H9 (cell line): ENCODE results near the gene GPATCH1. TPM values are rescaled to one million over a fixed set of nuclear protein-coding genes. Genes with fewer than 3 reads are reported as not detected.

Source experiments
- DNase-seq: peaks from one replicate; pipeline ENCODE4 v3.0.0-alpha.2; 2017
- H2AFZ ChIP-seq: one replicate; pipeline ENCODE4 v1.6.1; 2013; ENCODE audit warnings: mild to moderate bottlenecking, low read length, control low read depth, moderate library complexity
- H2AK5ac ChIP-seq: 2 replicates; pipeline ENCODE4 v1.6.1; 2013; ENCODE audit warnings: low read length, control low read depth, mixed read lengths; ENCODE audit not compliant: insufficient read length
- H2BK120ac ChIP-seq: one replicate; pipeline ENCODE4 v1.6.1; 2013; ENCODE audit warnings: low read depth, mild to moderate bottlenecking, low read length, control low read depth, inconsistent platforms; ENCODE audit not compliant: poor library complexity, severe bottlenecking
- H2BK12ac ChIP-seq: 2 replicates; pipeline ENCODE4 v1.6.1; 2013; ENCODE audit warnings: low read length, control low read depth, mixed read lengths, low read depth; ENCODE audit not compliant: insufficient read length
- H2BK15ac ChIP-seq: 2 replicates; pipeline ENCODE4 v1.6.1; 2013; ENCODE audit warnings: low read depth, low read length, control low read depth
- H2BK20ac ChIP-seq: one replicate; pipeline ENCODE4 v1.6.1; 2013; ENCODE audit warnings: low read depth, mild to moderate bottlenecking, low read length, control low read depth, inconsistent platforms; ENCODE audit not compliant: poor library complexity, severe bottlenecking
- H2BK5ac ChIP-seq: 2 replicates; pipeline ENCODE4 v1.6.1; 2013; ENCODE audit warnings: low read length, control low read depth, mixed read lengths; ENCODE audit not compliant: insufficient read length
- H3K14ac ChIP-seq: 2 replicates; pipeline ENCODE4 v1.6.1; 2013; ENCODE audit warnings: low read length, control low read depth; ENCODE audit not compliant: insufficient read depth
- H3K18ac ChIP-seq: 2 replicates; pipeline ENCODE4 v1.6.1; 2013; ENCODE audit warnings: low read depth, mild to moderate bottlenecking, mixed read lengths, low read length, control low read depth; ENCODE audit not compliant: insufficient read length
- H3K23ac ChIP-seq: 2 replicates; pipeline ENCODE4 v1.6.1; 2013; ENCODE audit warnings: low read length, control low read depth, mixed read lengths, low read depth; ENCODE audit not compliant: insufficient read length
- H3K23me2 ChIP-seq: 2 replicates; pipeline ENCODE4 v1.6.1; 2013; ENCODE audit warnings: low read depth, mild to moderate bottlenecking, mixed read lengths, low read length, control low read depth; ENCODE audit not compliant: insufficient read length, poor library complexity, severe bottlenecking
- H3K27ac ChIP-seq: 2 replicates; pipeline ENCODE4 v1.5.1; 2013; ENCODE audit warnings: low read length, control low read depth, mixed read lengths, low read depth; ENCODE audit not compliant: insufficient read length
- H3K27me3 ChIP-seq: 2 replicates; pipeline ENCODE4 v1.6.1; 2013; ENCODE audit warnings: low read length, control low read depth, inconsistent platforms; ENCODE audit not compliant: insufficient read depth
- H3K4ac ChIP-seq: 2 replicates; pipeline ENCODE4 v1.6.1; 2013; ENCODE audit warnings: low read depth, mild to moderate bottlenecking, control low read depth, inconsistent platforms, low read length, moderate library complexity
- H3K4me1 ChIP-seq: 2 replicates; pipeline ENCODE4 v1.6.1; 2013; ENCODE audit warnings: low read length, control low read depth, inconsistent platforms; ENCODE audit not compliant: insufficient read depth
- H3K4me2 ChIP-seq: 2 replicates; pipeline ENCODE4 v1.6.1; 2013; ENCODE audit warnings: low read length, control low read depth, mixed read lengths; ENCODE audit not compliant: insufficient read length, insufficient read depth
- H3K56ac ChIP-seq: 2 replicates; pipeline ENCODE4 v1.6.1; 2013; ENCODE audit warnings: low read depth, mild to moderate bottlenecking, mixed read lengths, low read length, control low read depth; ENCODE audit not compliant: insufficient read length
- H3K79me1 ChIP-seq: 2 replicates; pipeline ENCODE4 v1.6.1; 2013; ENCODE audit warnings: low read depth, mild to moderate bottlenecking, moderate library complexity, low read length, control low read depth, inconsistent platforms; ENCODE audit not compliant: insufficient read depth, poor library complexity, severe bottlenecking
- H3K79me2 ChIP-seq: 2 replicates; pipeline ENCODE4 v1.6.1; 2013; ENCODE audit warnings: low read length, control low read depth, inconsistent platforms; ENCODE audit not compliant: insufficient read depth
- H3K9ac ChIP-seq: 2 replicates; pipeline ENCODE4 v1.6.1; 2013; ENCODE audit warnings: low read length, control low read depth, mixed read lengths; ENCODE audit not compliant: insufficient read length; ENCODE audit errors: extremely low read depth
- H3K9me3 ChIP-seq: one replicate; pipeline ENCODE4 v1.6.1; 2013; ENCODE audit warnings: low read depth, low read length, inconsistent platforms; ENCODE audit not compliant: control insufficient read depth
- H3T11ph ChIP-seq: one replicate; pipeline ENCODE4 v1.6.1; 2013; ENCODE audit warnings: mild to moderate bottlenecking, low read length, control low read depth, inconsistent platforms
- H4K20me1 ChIP-seq: one replicate; pipeline ENCODE4 v1.6.1; 2013; ENCODE audit not compliant: control insufficient read depth, insufficient read length, insufficient read depth
- H4K5ac ChIP-seq: 2 replicates; pipeline ENCODE4 v1.6.1; 2013; ENCODE audit warnings: low read depth, mild to moderate bottlenecking, mixed read lengths, low read length, control low read depth; ENCODE audit not compliant: insufficient read length
- H4K8ac ChIP-seq: replicated peaks from 2 replicates; pipeline ENCODE4 v1.6.1; 2013; ENCODE audit warnings: low read length, control low read depth, mixed read lengths, low read depth; ENCODE audit not compliant: insufficient read length
- H4K91ac ChIP-seq: 2 replicates; pipeline ENCODE4 v1.6.1; 2013; ENCODE audit warnings: low read depth, mild to moderate bottlenecking, moderate library complexity, mixed read lengths, low read length, control low read depth; ENCODE audit not compliant: insufficient read length
- H3K27ac Mint-ChIP-seq, 3 experiments: 2 replicates in 2 of 3; 3 replicates in 1 of 3; pipeline ENCODE4 v1.8.0; 2020 to 2021; ENCODE audit warnings: mixed read lengths in 3 of 3, mild to moderate bottlenecking in 1 of 3, moderate library complexity in 1 of 3
- H3K27me3 Mint-ChIP-seq: 2 replicates; pipeline ENCODE4 v1.8.0; 2021; ENCODE audit warnings: low read depth, mild to moderate bottlenecking, moderate library complexity, mixed read lengths
- H3K36me3 Mint-ChIP-seq, 3 experiments: 2 replicates in 2 of 3; 3 replicates in 1 of 3; pipeline ENCODE4 v1.8.0; 2020 to 2021; ENCODE audit warnings: low read depth in 3 of 3, mixed read lengths in 3 of 3; ENCODE audit not compliant: insufficient read depth in 1 of 3
- H3K4me1 Mint-ChIP-seq, 2 experiments: 2 replicates each; pipeline ENCODE4 v1.8.0; 2020; ENCODE audit warnings: mixed read lengths in 2 of 2
- H3K4me3 Mint-ChIP-seq, 2 experiments: 2 replicates in 1 of 2; 3 replicates in 1 of 2; pipeline ENCODE4 v1.8.0; 2020 to 2021; ENCODE audit warnings: mild to moderate bottlenecking in 2 of 2, mixed read lengths in 2 of 2, moderate library complexity in 1 of 2
- H3K9me3 Mint-ChIP-seq, 2 experiments: 2 replicates in 1 of 2; 3 replicates in 1 of 2; pipeline ENCODE4 v1.8.0; 2020; ENCODE audit warnings: mild to moderate bottlenecking in 2 of 2, mixed read lengths in 2 of 2, moderate library complexity in 1 of 2
- CTCF ChIP-seq: fragments of 200-600 bp; sonication (generic); conservative IDR thresholded peaks from 3 replicates; pipeline ENCODE4 v1.8.0; 2021; ENCODE audit warnings: antibody characterized with exemption, mild to moderate bottlenecking
- WGBS: extraction: QIAGEN DNeasy Blood & Tissue Kit; methylation state at CpG from one replicate; pipeline ENCODE4 v1.1.7; 2013; ENCODE audit warnings: missing lambda C conversion rate, low lambda C conversion rate, mixed read lengths; ENCODE audit not compliant: insufficient read length; ENCODE audit errors: extremely low coverage; 5-methylcytosine and 5-hydroxymethylcytosine counted together
- total RNA-seq: library from RNA; stranded (reverse); gene quantifications from 2 replicates; pipeline ENCODE4 v1.2.1, GENCODE V29; 2021

The GPATCH1 gene
- total RNA-seq, 1 experiment from 2014 or later, result 11.7 TPM

GRCh38 chr19:33176670-33177416 is 95.9 kb downstream of the GPATCH1 start:
- no peak overlapping the region for H3K27ac ChIP-seq
- no peak overlapping the region for H2BK12ac ChIP-seq
- peak overlapping the region; percentile 61 to 96 (median 62); a peak in 5 of 7 replicates for H3K27ac Mint-ChIP-seq
- peaks cover 5% of the 10 kb centered on the region for H3K23me2 ChIP-seq
- H3K27me3 Mint-ChIP-seq, result peaks cover 17% of the 10 kb centered on the region
- peak overlapping the region; percentile 94 for H3K4me2 ChIP-seq
- H3K23ac ChIP-seq, result no peak overlapping the region
- peak overlapping the region; percentile 94 to 96 for H3K4me3 Mint-ChIP-seq
- no peak overlapping the region for H3T11ph ChIP-seq
- H3K79me2 ChIP-seq, result no peaks in the 10 kb centered on the region
- no peak overlapping the region for H2BK20ac ChIP-seq
- no peak overlapping the region for H4K5ac ChIP-seq
- no peaks in the 10 kb centered on the region for H3K79me1 ChIP-seq
- DNase-seq, result peak; percentile 98
- no peak overlapping the region for H2AFZ ChIP-seq
- H2BK15ac ChIP-seq, result no peak overlapping the region
- H4K91ac ChIP-seq, result no peak overlapping the region
- no peak overlapping the region for H3K56ac ChIP-seq
- no peak overlapping the region for H2BK120ac ChIP-seq
- no peak for TF ChIP-seq CTCF
- peaks cover 0 to 3% of the 10 kb centered on the region in 2 experiments; a peak in 3 of 5 replicates for H3K9me3 Mint-ChIP-seq
- H3K14ac ChIP-seq, result 0 out of 2 replicates have a peak overlapping the region, but pooled peaks have one; percentile 33
- peaks cover 0 to 7% (median 2%) of the 10 kb centered on the region in 3 experiments; a peak in 3 of 7 replicates for H3K36me3 Mint-ChIP-seq
- H3K18ac ChIP-seq, result peak overlapping the region; percentile 40
- H4K8ac ChIP-seq, result no peak overlapping the region
- peak overlapping the region; percentile 51 for H3K9ac ChIP-seq
- H3K9me3 ChIP-seq, result no peaks in the 10 kb centered on the region
- no peaks in the 10 kb centered on the region for H3K27me3 ChIP-seq
- no peak overlapping the region for H3K4ac ChIP-seq
- no peak overlapping the region for H2BK5ac ChIP-seq
- no CpG with 5 or more reads among the region's 65 CpGs for WGBS
- H3K4me1 ChIP-seq, result no peaks in the 10 kb centered on the region
- peaks cover 15 to 21% of the 10 kb centered on the region in 2 experiments for H3K4me1 Mint-ChIP-seq
- H2AK5ac ChIP-seq, result no peak overlapping the region
- no peaks in the 10 kb centered on the region for H4K20me1 ChIP-seq
